ENCODE measurements around the gene PHIP.

- TF ChIP-seq EZH2 (IDR thresholded peaks at IDR 0.05; ENCODE audit: low read depth): no peak
- TF ChIP-seq, protein P1, sequence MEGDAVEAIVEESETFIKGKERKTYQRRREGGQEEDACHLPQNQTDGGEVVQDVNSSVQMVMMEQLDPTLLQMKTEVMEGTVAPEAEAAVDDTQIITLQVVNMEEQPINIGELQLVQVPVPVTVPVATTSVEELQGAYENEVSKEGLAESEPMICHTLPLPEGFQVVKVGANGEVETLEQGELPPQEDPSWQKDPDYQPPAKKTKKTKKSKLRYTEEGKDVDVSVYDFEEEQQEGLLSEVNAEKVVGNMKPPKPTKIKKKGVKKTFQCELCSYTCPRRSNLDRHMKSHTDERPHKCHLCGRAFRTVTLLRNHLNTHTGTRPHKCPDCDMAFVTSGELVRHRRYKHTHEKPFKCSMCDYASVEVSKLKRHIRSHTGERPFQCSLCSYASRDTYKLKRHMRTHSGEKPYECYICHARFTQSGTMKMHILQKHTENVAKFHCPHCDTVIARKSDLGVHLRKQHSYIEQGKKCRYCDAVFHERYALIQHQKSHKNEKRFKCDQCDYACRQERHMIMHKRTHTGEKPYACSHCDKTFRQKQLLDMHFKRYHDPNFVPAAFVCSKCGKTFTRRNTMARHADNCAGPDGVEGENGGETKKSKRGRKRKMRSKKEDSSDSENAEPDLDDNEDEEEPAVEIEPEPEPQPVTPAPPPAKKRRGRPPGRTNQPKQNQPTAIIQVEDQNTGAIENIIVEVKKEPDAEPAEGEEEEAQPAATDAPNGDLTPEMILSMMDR (conservative IDR thresholded peaks at IDR 0.05): no peak
These were observed 72.6 kb downstream of the PHIP start for GRCh38 chr6:79005497-79005896.

All from PC-9 (cell line).